Measurements from ENCODE around the gene STEAP1B.

STEAP1B gene

DNA sequence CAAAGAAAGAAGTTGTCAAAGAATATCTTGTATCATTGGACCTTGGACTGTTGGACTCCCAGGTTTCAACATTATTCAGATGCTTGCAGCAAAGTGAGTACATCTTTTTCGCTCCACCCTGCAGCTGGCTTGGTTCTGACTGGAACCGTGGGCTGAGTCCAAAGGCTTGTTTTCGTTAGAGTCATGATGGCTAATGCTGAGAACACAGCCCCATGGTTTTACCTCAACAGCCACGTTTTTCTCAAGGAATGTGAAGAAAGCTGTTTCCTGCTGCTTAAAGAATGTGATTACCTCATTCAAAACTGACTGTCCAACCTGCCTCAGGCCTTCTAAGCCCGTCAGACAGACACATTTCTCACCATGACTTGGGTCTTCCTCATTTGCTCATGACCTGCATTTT is 69.5 kb downstream of the STEAP1B start:
- peak; percentile 41 for DNase-seq (ENCODE audit: low spot score)

GRCh38 chr7:22429386-22429785 is 70.6 kb downstream of the STEAP1B start:
- no peak for DNase-seq (ENCODE audit: low spot score)

DNA sequence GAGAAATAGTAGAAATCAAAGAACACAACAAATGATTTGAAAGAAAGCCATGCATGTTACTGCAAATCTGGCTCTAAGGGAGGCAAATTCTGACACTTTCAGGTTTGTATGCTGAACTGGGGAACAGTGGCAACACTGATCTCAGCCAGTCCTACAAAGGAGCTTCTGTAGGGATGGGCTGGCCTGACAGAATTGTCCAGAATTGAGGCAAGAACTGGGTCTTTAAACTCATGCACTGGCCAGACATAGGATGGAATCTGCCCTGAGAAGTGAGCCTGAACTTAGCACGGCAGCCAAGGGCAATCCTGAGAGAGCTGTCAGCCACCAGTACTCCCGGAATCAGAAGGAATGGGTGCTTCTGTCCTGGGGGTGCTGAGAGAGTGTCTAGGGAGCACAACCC is 72.1 kb downstream of the STEAP1B start:
- DNase-seq (ENCODE audit: low spot score): no peak

DNA sequence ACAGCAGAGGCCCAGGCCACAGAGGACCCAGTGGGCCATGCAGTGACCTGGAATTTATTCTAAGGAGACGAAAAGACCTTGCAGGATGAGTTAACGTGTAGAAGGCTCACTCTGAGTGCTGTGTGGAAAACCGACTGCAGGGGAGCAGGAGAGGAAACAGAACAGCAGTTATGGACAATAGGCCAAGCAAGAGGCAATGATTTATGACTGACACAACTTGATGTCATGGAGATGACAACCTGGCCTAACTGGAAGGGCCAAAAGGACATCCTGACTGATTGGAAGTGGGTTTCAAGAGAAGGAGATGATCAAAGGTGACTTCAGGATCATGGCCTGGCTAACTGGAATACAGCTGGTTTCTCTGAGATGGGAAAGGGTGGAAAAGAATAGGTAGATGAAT is 72.9 kb downstream of the STEAP1B start:
- DNase-seq (ENCODE audit: low spot score): no peak

DNA sequence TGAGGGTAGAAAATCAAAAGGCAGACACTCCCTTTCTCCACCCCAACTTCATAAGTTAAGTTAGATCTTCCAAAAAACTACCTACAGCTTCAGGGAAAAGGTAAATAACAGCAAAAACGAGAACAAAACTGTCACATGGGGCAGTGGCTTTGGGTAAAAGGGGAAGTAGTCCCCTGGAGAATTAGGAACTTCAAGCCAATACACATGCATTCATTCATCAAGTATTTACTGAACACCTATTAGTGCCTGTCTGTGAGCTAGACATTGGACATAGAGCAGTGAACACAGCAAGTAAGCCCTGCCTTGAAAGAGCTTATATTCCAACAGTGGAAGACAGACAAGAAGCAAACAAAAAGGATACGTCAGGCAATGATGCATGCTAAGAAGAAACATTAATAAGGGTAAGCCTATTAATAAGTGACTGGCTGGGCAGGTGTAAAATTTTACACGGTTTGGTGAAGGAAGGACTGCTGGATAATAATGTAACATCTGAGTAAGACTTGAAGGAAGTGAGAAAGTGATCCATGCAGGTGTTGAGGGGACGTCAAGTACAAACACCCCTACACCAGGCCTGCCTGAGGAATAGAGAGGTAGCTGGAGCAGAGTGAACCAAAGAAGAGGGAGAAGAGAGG is 73.4 kb downstream of the STEAP1B start:
- DNase-seq (ENCODE audit: low spot score): no peak

GRCh38 chr7:22425361-22425760 is 74.6 kb downstream of the STEAP1B start:
- no peak for DNase-seq (ENCODE audit: low spot score)

DNA sequence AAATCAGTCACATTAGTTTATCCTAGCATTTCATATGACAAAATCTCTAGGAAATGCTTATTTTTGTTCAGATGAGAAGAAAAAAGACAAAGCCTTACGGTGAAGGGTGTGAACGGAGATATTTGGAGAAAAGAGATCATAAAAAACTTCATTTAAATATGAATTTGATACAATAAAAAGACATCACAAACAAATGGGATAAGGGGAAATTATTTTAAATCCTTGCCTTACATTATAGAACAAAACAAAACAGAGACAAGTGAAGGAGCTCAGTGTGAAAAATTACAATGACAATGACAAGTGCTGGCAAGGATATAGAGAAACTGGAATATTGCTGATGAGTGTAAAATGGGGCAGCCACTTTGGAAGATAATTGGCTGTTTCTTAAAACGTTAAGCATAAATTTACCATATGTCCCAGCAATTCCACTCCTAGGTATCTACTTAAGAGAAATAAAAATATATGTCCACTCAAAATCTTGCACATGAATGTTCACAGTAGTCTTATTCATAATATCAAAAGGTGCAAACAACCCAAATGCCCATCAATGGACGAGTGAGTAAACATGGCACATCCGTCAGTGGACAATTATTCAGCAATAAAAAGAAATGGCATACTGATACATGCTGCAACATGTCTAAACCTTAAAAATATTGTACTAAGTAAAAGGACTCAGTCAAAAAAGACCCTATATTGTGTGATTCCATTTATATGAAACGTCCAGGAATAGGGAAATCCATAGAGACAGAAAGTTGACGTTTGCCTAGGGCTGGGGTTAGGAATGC is 77.0 kb downstream of the STEAP1B start:
- no peak for DNase-seq (ENCODE audit: low spot score)

GRCh38 chr7:22420973-22421635 is 78.9 kb downstream of the STEAP1B start:
- no peak for DNase-seq (ENCODE audit: low spot score)

GRCh38 chr7:22420008-22420407 is 80.0 kb downstream of the STEAP1B start:
- DNase-seq (ENCODE audit: low spot score): no peak

GRCh38 chr7:22419488-22419887 is 80.5 kb downstream of the STEAP1B start:
- DNase-seq (ENCODE audit: low spot score): no peak

GRCh38 chr7:22418251-22419046 is 81.5 kb downstream of the STEAP1B start:
- no peak for DNase-seq (ENCODE audit: low spot score)

DNA sequence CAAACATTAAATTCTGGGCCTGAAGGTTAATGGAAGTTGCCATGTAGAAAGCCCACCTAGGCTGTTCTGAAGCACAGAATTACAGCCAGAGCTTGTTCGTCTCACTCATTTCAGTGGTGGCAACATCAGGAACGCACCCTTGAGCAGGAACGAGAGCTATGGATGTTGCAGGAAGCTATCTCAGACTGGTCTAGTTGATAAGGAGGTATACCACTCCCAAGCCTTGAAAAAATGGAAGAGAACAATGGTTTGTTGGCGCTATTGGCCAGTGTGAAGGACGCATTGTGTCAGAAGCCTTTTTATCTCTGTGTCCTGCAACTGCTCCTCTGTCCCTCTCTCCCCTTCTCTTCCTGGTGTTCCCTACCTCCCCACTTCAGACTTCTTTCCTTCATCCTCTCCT is 82.1 kb downstream of the STEAP1B start:
- no peak for DNase-seq (ENCODE audit: low spot score)

- DNase-seq (ENCODE audit: low spot score): no peak
Measured at GRCh38 chr7:22417349-22417748, 82.6 kb downstream of the STEAP1B start.

GRCh38 chr7:22414424-22414823 is 85.6 kb downstream of the STEAP1B start:
- no peak for DNase-seq (ENCODE audit: low spot score)

- no peak for DNase-seq (ENCODE audit: low spot score)
Measured at GRCh38 chr7:22413211-22413610, 86.8 kb downstream of the STEAP1B start.

DNA sequence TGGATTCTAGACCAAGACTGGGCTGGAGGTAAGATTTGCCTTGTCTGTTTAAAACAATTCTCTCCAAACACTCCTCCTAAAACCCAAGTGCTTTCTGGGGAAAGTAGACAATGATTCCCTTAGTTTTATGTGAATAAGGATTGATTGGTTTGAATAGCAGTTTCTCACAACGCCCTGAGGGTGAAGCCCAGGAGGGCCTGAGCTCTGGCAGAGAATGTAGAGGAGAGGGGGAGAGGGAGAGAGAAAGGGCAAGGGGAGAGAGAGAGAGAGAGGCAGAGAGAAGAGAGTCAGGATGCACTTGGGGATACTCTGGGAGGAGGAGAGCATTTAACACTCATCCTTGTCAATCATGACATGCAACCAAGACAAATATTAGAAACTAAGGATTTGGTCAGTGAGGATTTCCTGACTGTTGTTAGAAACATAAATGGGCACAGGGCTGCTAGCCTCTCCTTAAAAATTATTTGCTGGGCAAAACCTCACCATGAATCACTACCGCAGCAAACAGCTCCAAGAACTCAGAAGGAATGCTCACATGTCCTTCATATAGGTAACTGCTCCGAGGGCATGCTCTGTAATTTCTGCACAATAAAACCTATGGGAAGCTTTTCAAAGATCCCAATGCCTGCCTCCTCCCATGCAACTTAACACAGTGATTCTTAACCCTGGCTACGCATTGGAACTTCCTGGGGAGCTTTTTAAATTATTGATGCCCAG is 87.9 kb downstream of the STEAP1B start:
- no peak for DNase-seq (ENCODE audit: low spot score)

- DNase-seq (ENCODE audit: low spot score): no peak
Measured at GRCh38 chr7:22406715-22407114, 93.3 kb downstream of the STEAP1B start.

DNA sequence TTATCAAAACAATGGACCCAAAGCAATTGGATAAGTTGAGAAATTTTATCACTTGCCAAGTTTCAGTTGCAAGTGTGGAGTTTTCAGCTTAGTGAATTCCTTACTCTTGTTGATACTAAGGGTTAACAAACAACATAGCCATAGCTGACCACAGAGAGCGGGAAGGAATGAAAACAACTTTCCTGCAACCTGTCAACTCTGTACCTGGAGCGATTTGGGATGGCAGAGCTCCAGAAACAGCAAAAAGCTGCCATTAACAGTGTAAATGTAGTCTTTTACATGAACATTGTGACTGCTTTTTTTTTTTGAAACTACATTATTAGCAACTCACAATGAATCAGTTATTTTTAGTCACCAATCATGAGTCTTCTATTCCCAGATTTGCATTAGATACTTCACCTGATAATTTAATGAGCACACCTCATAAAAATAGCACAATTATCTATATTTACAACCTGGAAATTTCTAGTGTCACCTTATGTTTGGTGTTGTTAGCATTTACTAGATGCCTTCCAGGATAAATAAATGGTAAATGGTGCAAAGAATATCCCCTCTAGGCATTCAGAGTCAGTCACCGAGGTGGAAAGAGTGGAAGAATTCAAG is 95.5 kb downstream of the STEAP1B start:
- no peak for DNase-seq (ENCODE audit: low spot score)

DNA sequence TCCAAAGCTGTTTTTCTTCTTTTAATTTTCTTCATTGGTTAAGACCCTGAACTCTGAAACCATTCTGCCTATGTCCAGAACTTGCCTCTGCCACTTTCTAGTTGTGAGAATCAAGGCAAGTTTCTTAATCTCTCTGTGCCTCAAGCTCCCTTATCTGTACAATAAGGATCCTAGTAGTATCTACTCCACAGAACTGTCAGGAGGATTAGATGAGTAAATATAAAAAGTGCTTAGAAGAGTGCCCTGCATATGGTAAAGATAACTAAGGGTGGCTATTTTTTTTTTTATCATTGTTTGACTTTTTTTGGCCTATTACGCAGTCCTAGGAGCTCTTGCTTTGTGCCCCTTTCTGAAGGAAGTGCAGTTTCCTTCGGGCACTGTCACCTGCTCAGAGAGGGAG is 96.6 kb downstream of the STEAP1B start:
- DNase-seq (ENCODE audit: low spot score): no peak

DNA sequence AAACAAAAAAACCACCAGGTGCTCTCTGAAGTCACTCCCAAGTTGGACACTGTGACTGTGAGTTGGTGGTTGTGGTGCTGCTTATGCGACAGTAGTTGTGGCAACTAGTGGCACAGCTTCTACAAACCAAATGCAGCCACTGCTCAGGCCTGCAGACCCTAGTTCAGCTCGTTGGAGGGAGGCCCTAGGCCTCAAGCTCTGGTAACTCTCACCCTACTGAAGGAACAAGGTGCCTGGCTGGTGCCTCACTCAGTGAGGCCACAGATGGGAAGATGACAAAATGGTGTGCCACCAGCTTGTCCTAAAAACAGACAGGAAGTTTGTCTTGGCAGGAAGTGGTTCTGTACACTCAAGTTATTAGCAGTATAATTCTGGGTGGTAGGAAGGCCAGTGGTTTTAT is 97.7 kb downstream of the STEAP1B start:
- DNase-seq (ENCODE audit: low spot score): no peak

GRCh38 chr7:22400936-22401553 is 98.9 kb downstream of the STEAP1B start:
- no peak for DNase-seq (ENCODE audit: low spot score)
